ENCODE data around the gene TLE7.

TLE7 gene

DNA sequence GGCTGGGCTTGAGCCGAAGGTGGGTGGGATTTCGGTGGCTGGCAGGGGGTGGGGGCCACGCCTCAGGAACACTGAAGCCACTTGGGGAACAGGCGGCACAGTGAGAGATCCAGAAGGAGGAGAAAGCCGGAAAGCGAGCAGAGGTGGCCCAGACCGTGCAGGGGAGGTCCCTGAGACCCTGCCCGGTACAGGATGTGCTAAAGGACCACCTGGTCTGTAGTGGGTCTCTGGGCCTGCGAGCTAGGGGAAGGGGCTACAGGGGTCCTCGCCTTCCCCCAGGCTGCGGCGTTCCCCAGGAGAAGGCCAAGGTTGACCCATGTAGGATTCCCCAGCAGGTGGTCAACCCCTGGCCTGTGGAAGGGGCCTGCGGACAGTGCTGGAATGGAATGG lies at the start of gene TLE7:
TSS of gene TLE7 (minus strand) at position 4 of the 390 bp plus-strand sequence. CDS start 8,730 bp downstream, outside the sequence.
- no peak for DNase-seq (ENCODE audit: low spot score)

GRCh38 chr16:71491054-71491453 lies 49.2 kb upstream of the TLE7 start:
- no peak for DNase-seq (ENCODE audit: low spot score)

DNA sequence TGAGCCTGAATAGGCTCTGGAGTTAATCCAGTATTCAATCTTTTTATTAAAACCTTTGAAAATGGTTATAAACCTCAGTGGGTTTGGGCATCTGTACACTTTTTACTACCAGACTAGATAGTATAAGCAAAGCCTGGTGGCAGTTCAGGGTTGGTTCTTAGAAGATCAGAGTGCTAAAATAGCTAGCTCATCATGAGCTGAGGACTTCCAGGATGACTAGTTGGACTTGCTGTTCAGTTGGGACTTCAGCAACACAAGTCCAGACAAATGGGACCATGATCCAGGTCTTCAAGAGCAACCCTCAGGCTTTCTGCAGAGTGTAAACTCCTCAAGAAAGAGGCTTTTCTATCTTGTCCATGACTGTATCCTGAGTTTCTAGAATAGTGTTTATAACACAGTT lies 48.5 kb upstream of the TLE7 start:
- no peak for DNase-seq (ENCODE audit: low spot score)

DNA sequence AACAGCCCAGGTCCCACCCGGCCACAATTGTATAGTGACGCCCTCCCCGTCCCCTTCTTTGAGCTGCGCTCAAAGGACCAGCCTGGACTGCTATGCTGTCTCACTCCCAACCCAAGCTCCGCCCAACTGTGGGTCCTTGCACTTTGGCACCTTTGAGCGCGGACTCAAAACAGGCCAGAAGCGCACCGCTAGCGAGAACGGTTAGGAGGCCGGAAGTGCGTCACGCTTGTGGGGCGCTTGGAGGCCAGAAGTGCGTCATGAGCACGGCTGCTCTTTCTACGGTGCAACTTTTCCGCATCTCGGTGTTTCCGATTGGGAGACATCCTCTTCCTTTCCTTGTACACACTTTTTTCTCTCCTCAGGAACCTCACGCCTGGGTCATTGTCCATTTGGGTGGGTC lies 47.3 kb upstream of the TLE7 start, which contains the start of gene ZNF19:
TSS of gene ZNF19 (minus strand) at position 203 of the 400 bp plus-strand sequence. CDS start 7,210 bp downstream, outside the sequence.
- DNase-seq (ENCODE audit: low spot score), result no peak

- DNase-seq (ENCODE audit: low spot score), result peak; percentile 98
Observed at GRCh38 chr16:71484006-71484893, 42.4 kb upstream of the TLE7 start.

DNA sequence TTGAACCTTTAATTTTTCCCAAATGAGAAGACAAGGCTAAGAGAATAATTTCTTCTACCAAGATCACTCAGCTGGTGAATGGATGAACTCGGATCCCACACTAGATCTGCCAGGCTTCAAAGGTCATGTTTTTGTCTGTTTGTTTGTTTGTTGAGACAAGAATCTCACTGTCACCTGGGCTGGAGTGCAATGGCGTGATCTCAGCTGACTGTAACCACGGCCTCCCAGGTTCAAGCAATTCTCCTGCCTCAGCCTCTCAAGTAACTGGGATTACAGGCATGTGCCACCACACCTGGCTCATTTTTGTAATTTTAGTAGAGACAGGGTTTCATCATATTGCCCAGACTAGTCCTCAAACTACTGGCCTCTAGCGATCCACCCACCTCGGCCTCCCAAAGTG lies 40.7 kb upstream of the TLE7 start:
- no peak for DNase-seq (ENCODE audit: low spot score)

DNA sequence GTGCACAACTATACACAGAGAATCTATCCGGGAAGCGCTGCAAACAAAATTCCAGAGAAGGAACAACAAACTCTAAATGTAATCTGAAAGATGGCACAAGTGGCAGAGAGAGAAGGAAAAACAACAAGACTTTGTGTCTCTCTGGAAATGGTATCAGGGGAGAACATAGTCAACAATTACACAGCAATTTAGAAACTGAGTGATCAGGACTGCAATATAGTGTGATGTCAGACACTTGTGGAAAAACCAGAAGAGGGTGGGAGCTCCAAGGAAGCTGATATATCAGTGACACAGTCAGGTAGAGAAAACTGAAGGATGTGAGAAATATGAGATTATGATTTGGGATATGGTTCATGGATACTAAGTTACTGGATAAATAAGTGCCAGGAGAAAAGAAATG lies 39.1 kb upstream of the TLE7 start:
- DNase-seq (ENCODE audit: low spot score), result no peak

- DNase-seq (ENCODE audit: low spot score), result peak; percentile 43
Observed at GRCh38 chr16:71479420-71479819, 37.6 kb upstream of the TLE7 start.

- DNase-seq (ENCODE audit: low spot score), result no peak
Observed at GRCh38 chr16:71476457-71477124, 34.7 kb upstream of the TLE7 start.

- no peak for DNase-seq (ENCODE audit: low spot score)
Observed at GRCh38 chr16:71474864-71475263, 33.0 kb upstream of the TLE7 start.

DNA sequence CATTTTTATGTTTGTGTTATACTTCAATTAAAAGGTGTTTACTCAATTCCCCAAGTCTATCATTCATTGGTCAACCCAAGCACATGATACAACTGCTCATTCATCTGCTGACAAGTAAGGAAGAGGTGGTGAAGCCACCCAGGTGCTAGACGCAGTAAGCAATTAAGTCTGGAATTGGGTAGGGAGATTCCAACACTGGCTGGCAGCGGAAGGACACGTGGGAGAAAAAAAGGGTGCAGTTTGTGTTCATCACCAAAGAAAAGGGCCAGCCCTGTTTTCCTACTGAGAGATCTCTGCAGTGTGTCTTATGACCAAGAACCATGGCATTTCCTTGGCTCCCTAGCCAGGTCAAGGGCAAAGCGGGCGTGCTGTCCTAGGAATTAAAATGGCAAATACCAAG lies 32.0 kb upstream of the TLE7 start:
- no peak for DNase-seq (ENCODE audit: low spot score)

DNA sequence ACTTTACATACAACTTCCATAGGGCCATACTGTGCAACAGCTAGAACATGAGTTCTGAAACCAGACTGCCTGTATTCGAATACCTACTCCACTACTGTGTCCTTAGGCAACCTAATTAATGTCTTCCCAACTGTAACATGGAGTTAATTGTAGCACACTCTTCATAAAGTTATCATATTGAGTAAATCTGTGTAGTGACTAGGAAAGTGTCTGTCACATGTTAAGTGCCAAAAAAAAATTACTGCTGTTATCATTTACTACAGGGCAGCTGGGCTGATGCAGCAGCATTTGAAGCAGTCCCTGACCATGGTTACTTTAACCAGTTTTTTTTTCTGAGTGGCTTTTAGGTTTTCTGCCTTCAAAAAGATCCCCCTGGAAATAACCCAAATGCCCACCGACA lies 31.1 kb upstream of the TLE7 start:
- DNase-seq (ENCODE audit: low spot score), result no peak

DNA sequence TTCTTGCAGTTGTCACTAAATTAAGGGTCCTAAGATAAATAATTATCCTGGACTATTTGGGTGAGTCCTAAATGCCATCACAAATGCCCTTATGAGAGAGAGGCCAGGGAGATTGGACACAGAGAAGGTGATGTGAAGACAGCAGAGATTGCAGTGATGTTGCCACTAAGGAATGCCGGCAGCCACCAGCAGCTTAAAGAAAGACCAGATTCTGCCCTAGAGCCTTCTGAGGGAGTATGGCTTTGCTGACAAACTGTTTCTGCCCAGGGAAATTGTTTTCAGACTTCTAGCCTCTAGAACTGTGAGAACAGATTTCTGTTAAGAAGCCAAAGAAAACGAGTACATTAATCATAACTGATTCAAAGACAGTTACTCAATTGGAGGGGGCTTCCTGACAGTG lies 30.2 kb upstream of the TLE7 start:
- DNase-seq (ENCODE audit: low spot score), result no peak

GRCh38 chr16:71467810-71468209 lies 26.0 kb upstream of the TLE7 start:
- no peak for DNase-seq (ENCODE audit: low spot score)

DNA sequence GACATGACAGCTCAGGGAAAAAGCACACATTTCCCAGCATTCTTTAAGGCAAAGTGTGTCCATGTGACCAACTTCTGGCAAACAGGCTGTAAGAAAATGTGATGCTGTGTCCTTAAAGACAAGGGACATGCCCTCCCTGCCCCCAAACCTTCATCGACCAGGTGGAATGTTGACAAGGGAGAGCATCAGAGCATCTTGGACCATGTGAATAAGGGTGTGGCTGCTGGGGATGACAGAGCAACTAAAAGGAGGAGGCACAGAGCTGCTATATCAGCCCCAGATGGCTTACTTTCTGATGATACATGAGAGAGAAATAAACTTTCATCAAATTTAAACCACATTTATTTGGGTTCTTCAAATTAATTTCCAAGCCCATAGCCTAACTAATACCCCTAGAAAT lies 22.4 kb upstream of the TLE7 start:
- no peak for DNase-seq (ENCODE audit: low spot score)

- peak; percentile 82 for DNase-seq (ENCODE audit: low spot score)
Observed at GRCh38 chr16:71461686-71462648, 20.1 kb upstream of the TLE7 start, which contains the start of gene ZNF23. Gene ZNF23, minus strand, starts transcription at chr16:71462247. Its CDS starts 5,451 bp downstream, at chr16:71456796.

GRCh38 chr16:71460941-71461340 lies 19.1 kb upstream of the TLE7 start:
- no peak for DNase-seq (ENCODE audit: low spot score)

- no peak for DNase-seq (ENCODE audit: low spot score)
Observed at GRCh38 chr16:71460236-71460635, 18.4 kb upstream of the TLE7 start.

- DNase-seq (ENCODE audit: low spot score), result no peak
Observed at GRCh38 chr16:71459510-71459909, 17.7 kb upstream of the TLE7 start.

DNA sequence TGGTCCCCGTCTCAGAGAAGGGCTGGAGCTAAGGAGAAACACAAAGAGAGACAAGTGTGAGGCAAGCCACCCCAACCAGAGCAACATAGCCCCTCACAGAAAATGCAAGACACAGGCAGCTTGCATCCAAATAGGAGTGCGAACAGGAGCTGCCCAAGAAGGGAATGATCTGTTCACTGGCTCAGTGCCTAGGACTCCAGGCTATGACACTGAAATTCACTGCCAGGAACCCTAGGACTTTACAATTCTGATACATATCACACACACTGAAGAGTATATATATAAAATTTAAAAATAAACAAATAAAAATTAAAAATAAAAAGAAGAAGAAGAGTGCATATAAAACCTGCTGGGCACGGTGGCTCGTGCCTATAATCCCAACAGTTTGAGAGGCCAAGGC lies 14.9 kb upstream of the TLE7 start:
- no peak for DNase-seq (ENCODE audit: low spot score)

DNA sequence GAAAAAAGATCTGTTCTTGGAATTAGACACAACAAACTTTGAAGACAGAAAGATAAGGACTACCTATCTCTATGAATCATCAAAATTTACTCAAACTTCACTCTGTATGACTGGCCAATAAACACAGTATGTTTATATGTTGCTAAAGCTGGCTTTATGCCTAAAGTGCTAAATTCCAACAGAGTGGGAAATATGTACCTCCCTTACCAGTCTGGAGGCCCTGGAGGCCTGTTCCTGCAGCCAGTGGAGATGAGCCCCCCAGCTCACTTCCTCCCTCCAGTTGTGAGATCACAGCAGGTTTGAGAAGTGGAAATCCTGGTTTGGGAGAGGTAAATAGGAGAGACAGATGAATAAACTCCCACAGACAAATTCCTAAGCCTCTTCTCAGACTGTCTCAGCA lies 11.2 kb upstream of the TLE7 start:
- no peak for DNase-seq (ENCODE audit: low spot score)

GRCh38 chr16:71449020-71449419 lies 7.2 kb upstream of the TLE7 start:
- DNase-seq (ENCODE audit: low spot score), result no peak
